K562 (cell line): Measurements from ENCODE around the gene FUZ. TPM values are rescaled to one million over a fixed set of nuclear protein-coding genes. Genes with fewer than 3 reads are reported as not detected.

Experiments used
- CHD2 ChIP-seq: IDR thresholded peaks from 2 replicates; pipeline ENCODE4 v1.6.1; 2011; ENCODE audit warnings: low read depth, low read length
- CTCF ChIP-seq, 3 experiments: IDR thresholded peaks in 2 of 3; conservative IDR thresholded peaks in 1 of 3; 2 replicates each; pipeline ENCODE4 v1.5.1; 2011 to 2012; ENCODE audit warnings: low read length in 3 of 3, mild to moderate bottlenecking in 3 of 3, control low read depth in 2 of 3, improper control_type of control experiment in 1 of 3, inconsistent platforms in 1 of 3, low read depth in 1 of 3, mixed read lengths in 1 of 3, moderate library complexity in 1 of 3; ENCODE audit not compliant: insufficient read depth in 2 of 3
- KLF10 ChIP-seq: fragments of 250-450 bp; sonication (Bioruptor Pico); IDR thresholded peaks from 2 replicates; pipeline ENCODE4 v1.6.1; 2021; ENCODE audit warnings: matching md5 sums
- NFYB ChIP-seq: IDR thresholded peaks from 2 replicates; pipeline ENCODE4 v1.6.1; 2011; ENCODE audit warnings: mild to moderate bottlenecking, moderate library complexity; ENCODE audit not compliant: insufficient read length; ENCODE audit errors: extremely low read depth
- PKNOX1 ChIP-seq: fragments of 450-650 bp; IDR thresholded peaks from 2 replicates; pipeline ENCODE4 v1.6.1; 2016
- POLR2G ChIP-seq: fragments of 200-400 bp; formaldehyde crosslinking; IDR thresholded peaks from 2 replicates; pipeline ENCODE4 v1.6.1; 2017; ENCODE audit warnings: low read depth, mild to moderate bottlenecking, antibody characterized with exemption, low read length, moderate library complexity
- RBM15 ChIP-seq: fragments of 200-400 bp; formaldehyde crosslinking; IDR thresholded peaks from 2 replicates; pipeline ENCODE4 v1.6.1; 2018; ENCODE audit warnings: mild to moderate bottlenecking, low read length, moderate library complexity; ENCODE audit not compliant: insufficient read depth
- SP2 ChIP-seq: IDR thresholded peaks from 2 replicates; pipeline ENCODE4 v1.6.1; 2011; ENCODE audit warnings: mild to moderate bottlenecking, low read depth, low read length, moderate library complexity; ENCODE audit not compliant: poor library complexity, severe bottlenecking; ENCODE audit errors: extremely low read depth
- ZNF174 ChIP-seq: fragments of 250-450 bp; sonication (Bioruptor Pico); IDR thresholded peaks from 2 replicates; pipeline ENCODE4 v1.4.0; 2020; ENCODE audit warnings: mild to moderate bottlenecking
- ZNF589 ChIP-seq: fragments of 200-800 bp; sonication (Bioruptor generic); IDR thresholded peaks from 2 replicates; pipeline ENCODE4 v1.6.1; 2016; ENCODE audit warnings: low read depth, missing genetic modification characterization, missing compliant biosample characterization
- polyA plus RNA-seq, 8 experiments: library from polyadenylated mRNA; depleted of rRNA in 4 of 8; stranded (reverse) in 5 of 8; unstranded in 3 of 8; fragments of >200 nt; fragmentation: Nextera tagmentation in 2 of 8; fragmentation: Illumina TruSeq in 1 of 8; extraction: Ambion mirVana in 2 of 8; extraction: Trizol in 1 of 8; gene quantifications; 2 replicates each; pipeline versions ENCODE4 v1.2.1 to v1.2.3, GENCODE V29; 2011 to 2014; ENCODE audit warnings: inconsistent platforms in 1 of 8, missing spikeins in 1 of 8
- total RNA-seq, 7 experiments: library from RNA; depleted of rRNA in 6 of 7; stranded (reverse); fragments of >200 nt in 6 of 7; fragmentation: Illumina TruSeq in 2 of 7; extraction: Trizol in 2 of 7; gene quantifications; 2 replicates each; pipeline versions ENCODE4 v1.2.1 to v1.2.3, GENCODE V29; 2011 to 2021; ENCODE audit warnings: low replicate concordance in 1 of 7
- TF ChIP-seq, protein P1 (sequence below): fragments of 450-650 bp; IDR thresholded peaks from 2 replicates; pipeline ENCODE4 v1.6.1; 2016; ENCODE audit warnings: mild to moderate bottlenecking, moderate library complexity

The FUZ gene
- total and polyA plus RNA-seq, 9 of the 15 experiments (the other 6 are each of a cell fraction or from before 2014, with no cell fraction given): 0.17 to 7.6 (median 3.6) TPM; not detected in 1

DNA sequence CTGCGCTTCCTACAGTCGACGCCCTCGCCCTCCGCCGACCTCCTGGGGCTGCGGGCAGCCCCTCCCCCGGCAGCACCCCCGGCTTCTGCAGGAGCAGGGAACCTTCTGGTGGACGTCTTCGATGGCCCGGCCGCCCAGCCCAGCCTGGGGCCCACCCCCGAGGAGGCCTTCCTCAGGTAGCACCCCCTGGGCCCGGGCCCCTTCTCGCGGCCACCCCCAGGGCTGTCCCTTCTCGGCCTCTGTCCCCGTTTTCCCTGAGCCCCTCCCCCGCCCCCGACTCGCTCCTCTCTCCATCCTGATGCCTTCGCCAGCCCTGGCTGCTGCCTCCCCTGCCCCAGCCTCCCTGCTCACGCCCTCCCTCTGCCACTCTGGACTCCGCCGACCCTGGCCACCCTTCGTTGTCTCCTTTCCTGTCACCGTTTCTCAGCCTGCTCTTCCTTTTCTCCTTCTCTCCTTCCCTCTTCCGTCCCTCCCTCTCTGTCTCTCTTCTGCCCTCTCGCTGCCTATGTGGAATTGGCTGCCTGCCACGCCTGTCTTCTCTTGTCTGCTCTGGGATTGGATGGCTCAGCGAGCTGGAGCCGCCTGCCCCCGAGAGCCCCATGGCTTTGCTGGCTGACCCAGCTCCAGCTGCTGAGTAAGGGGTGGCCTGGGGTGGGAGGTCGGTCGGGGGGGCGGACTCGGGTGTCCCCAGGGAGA is 11.0 kb downstream of the FUZ start (continued):
- TF ChIP-seq, protein P1, sequence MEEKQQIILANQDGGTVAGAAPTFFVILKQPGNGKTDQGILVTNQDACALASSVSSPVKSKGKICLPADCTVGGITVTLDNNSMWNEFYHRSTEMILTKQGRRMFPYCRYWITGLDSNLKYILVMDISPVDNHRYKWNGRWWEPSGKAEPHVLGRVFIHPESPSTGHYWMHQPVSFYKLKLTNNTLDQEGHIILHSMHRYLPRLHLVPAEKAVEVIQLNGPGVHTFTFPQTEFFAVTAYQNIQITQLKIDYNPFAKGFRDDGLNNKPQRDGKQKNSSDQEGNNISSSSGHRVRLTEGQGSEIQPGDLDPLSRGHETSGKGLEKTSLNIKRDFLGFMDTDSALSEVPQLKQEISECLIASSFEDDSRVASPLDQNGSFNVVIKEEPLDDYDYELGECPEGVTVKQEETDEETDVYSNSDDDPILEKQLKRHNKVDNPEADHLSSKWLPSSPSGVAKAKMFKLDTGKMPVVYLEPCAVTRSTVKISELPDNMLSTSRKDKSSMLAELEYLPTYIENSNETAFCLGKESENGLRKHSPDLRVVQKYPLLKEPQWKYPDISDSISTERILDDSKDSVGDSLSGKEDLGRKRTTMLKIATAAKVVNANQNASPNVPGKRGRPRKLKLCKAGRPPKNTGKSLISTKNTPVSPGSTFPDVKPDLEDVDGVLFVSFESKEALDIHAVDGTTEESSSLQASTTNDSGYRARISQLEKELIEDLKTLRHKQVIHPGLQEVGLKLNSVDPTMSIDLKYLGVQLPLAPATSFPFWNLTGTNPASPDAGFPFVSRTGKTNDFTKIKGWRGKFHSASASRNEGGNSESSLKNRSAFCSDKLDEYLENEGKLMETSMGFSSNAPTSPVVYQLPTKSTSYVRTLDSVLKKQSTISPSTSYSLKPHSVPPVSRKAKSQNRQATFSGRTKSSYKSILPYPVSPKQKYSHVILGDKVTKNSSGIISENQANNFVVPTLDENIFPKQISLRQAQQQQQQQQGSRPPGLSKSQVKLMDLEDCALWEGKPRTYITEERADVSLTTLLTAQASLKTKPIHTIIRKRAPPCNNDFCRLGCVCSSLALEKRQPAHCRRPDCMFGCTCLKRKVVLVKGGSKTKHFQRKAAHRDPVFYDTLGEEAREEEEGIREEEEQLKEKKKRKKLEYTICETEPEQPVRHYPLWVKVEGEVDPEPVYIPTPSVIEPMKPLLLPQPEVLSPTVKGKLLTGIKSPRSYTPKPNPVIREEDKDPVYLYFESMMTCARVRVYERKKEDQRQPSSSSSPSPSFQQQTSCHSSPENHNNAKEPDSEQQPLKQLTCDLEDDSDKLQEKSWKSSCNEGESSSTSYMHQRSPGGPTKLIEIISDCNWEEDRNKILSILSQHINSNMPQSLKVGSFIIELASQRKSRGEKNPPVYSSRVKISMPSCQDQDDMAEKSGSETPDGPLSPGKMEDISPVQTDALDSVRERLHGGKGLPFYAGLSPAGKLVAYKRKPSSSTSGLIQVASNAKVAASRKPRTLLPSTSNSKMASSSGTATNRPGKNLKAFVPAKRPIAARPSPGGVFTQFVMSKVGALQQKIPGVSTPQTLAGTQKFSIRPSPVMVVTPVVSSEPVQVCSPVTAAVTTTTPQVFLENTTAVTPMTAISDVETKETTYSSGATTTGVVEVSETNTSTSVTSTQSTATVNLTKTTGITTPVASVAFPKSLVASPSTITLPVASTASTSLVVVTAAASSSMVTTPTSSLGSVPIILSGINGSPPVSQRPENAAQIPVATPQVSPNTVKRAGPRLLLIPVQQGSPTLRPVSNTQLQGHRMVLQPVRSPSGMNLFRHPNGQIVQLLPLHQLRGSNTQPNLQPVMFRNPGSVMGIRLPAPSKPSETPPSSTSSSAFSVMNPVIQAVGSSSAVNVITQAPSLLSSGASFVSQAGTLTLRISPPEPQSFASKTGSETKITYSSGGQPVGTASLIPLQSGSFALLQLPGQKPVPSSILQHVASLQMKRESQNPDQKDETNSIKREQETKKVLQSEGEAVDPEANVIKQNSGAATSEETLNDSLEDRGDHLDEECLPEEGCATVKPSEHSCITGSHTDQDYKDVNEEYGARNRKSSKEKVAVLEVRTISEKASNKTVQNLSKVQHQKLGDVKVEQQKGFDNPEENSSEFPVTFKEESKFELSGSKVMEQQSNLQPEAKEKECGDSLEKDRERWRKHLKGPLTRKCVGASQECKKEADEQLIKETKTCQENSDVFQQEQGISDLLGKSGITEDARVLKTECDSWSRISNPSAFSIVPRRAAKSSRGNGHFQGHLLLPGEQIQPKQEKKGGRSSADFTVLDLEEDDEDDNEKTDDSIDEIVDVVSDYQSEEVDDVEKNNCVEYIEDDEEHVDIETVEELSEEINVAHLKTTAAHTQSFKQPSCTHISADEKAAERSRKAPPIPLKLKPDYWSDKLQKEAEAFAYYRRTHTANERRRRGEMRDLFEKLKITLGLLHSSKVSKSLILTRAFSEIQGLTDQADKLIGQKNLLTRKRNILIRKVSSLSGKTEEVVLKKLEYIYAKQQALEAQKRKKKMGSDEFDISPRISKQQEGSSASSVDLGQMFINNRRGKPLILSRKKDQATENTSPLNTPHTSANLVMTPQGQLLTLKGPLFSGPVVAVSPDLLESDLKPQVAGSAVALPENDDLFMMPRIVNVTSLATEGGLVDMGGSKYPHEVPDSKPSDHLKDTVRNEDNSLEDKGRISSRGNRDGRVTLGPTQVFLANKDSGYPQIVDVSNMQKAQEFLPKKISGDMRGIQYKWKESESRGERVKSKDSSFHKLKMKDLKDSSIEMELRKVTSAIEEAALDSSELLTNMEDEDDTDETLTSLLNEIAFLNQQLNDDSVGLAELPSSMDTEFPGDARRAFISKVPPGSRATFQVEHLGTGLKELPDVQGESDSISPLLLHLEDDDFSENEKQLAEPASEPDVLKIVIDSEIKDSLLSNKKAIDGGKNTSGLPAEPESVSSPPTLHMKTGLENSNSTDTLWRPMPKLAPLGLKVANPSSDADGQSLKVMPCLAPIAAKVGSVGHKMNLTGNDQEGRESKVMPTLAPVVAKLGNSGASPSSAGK: no peak
- TF ChIP-seq NFYB: peak; percentile 55
- TF ChIP-seq KLF10: no peak
- TF ChIP-seq ZNF174 (CRISPR knock-in tag): no peak
- peak; percentile 54 for TF ChIP-seq SP2
- peak in 2 of 3 experiments; percentile 5 to 9; a peak in 1 of 6 replicates for TF ChIP-seq CTCF (IDR thresholded peaks at IDR 0.05 in 2 of 3, conservative IDR thresholded peaks at IDR 0.05 in 1 of 3; ENCODE audit: insufficient read depth in 2 of 3, low read depth in 1 of 3, low read length in 3 of 3)
- 0 out of 2 replicates have a peak, but pooled peaks have one; percentile 9 for TF ChIP-seq POLR2G
- no peak for TF ChIP-seq ZNF589 (CRISPR knock-in tag)
- no peak for TF ChIP-seq RBM15
- 0 out of 2 replicates have a peak, but pooled peaks have one; percentile 37 for TF ChIP-seq CHD2
- TF ChIP-seq PKNOX1: peak; percentile 98
